ENCODE data around the gene TPRG1L. TPM values are rescaled to one million over a fixed set of nuclear protein-coding genes. Genes with fewer than 3 reads are reported as not detected.
A peak's percentile ranks its signal among the peaks of the same experiment; 100 is the strongest.

Gene TPRG1L
- total and polyA plus RNA-seq, 7 experiments from 2014 or later: 15.6 to 61.4 (median 44.0) TPM

GRCh38 chr1:3651930-3652547 is 27.2 kb downstream of the TPRG1L start, which contains the start of gene TP73:
TSS of gene TP73 (plus strand) at chr1:3652516. CDS start at chr1:3682366, 29,850 bp downstream.
- CTCF ChIA-PET: no interaction called here
- no peak within 1 kb of the TSS for H3K4me3 ChIP-seq (ENCODE audit: low read length)
- peaks cover 0 to 7% (median 0%) of the 10 kb centered on the region in 5 donors for H3K36me3 Mint-ChIP-seq

GRCh38 chr1:3652548-3653285 is 27.9 kb downstream of the TPRG1L start:
- Histone ChIP-seq H3K36me3 (ENCODE audit: control insufficient read depth in 2 of 3, insufficient read depth in 3 of 3, low read length in 3 of 3) (no peaks in the 10 kb centered on the region), H3K27me3 (ENCODE audit: control insufficient read depth in 2 of 2, insufficient read depth in 2 of 2, low read length in 2 of 2) (peaks cover 3 to 20% of the 10 kb centered on the region in 2 donors), H3K4me1 (ENCODE audit: control insufficient read depth in 2 of 2, insufficient read depth in 2 of 2, low read length in 2 of 2) (peaks cover 11 to 16% of the 10 kb centered on the region in 2 donors), H3K4me3 (ENCODE audit: low read length) (no peak overlapping the region), H3K27ac (ENCODE audit: low read depth, low read length) (no peak overlapping the region), H3K9me3 (ENCODE audit: control insufficient read depth in 2 of 3, low read length in 3 of 3) (no peaks in the 10 kb centered on the region)
- POLR2A ChIA-PET: interaction anchor here (0.7 kb wide), 1 partner anchor 103 kb away, joined by 3 read pairs; no protein-coding TSS in a partner anchor
- peak overlapping the region in 5 of 10 donors; percentile 7 to 50 (median 37) for H3K4me3 Mint-ChIP-seq
- ATAC-seq: no peak
- DNase-seq: peak in 1 of 9 donors; percentile 4
- intact Hi-C loops (cut with micrococcal nuclease): loop anchor here in 1 of 2 donors (5.0 kb wide), 1 partner anchor 70 kb away; no protein-coding TSS in a partner anchor
- peaks cover 11 to 33% (median 28%) of the 10 kb centered on the region in 7 donors for H3K4me1 Mint-ChIP-seq
- H3K36me3 Mint-ChIP-seq: peaks cover 0 to under 1% (median 0%) of the 10 kb centered on the region in 5 donors
- CTCF ChIA-PET: no interaction called here
- no peaks in the 10 kb centered on the region for H3K9me3 Mint-ChIP-seq
- peaks cover 30 to 51% (median 37%) of the 10 kb centered on the region in 5 donors for H3K27me3 Mint-ChIP-seq
- H3K27ac Mint-ChIP-seq: no peak overlapping the region

More at GRCh38 chr1:3651930-3652547, 27.2 kb downstream of the TPRG1L start, which contains the start of gene TP73:
- Histone ChIP-seq H3K27ac (ENCODE audit: low read depth, low read length) (no peak within 1 kb of the TSS), H3K36me3 (ENCODE audit: control insufficient read depth in 2 of 3, insufficient read depth in 3 of 3, low read length in 3 of 3) (peaks cover 0 to 5% (median 0%) of the 10 kb centered on the region in 3 experiments), H3K27me3 (ENCODE audit: control insufficient read depth in 2 of 2, insufficient read depth in 2 of 2, low read length in 2 of 2) (peaks cover 3 to 20% of the 10 kb centered on the region in 2 donors), H3K4me1 (ENCODE audit: control insufficient read depth in 2 of 2, insufficient read depth in 2 of 2, low read length in 2 of 2) (peaks cover 11 to 16% of the 10 kb centered on the region in 2 donors), H3K9me3 (ENCODE audit: control insufficient read depth in 2 of 3, low read length in 3 of 3) (no peaks in the 10 kb centered on the region)
- H3K27me3 Mint-ChIP-seq: peaks cover 30 to 47% (median 37%) of the 10 kb centered on the region in 5 donors
- peak within 1 kb of the TSS in 9 of 10 donors; percentile 21 to 88 (median 70) for H3K4me3 Mint-ChIP-seq
- intact Hi-C loops (cut with micrococcal nuclease): loop anchor here (2.0 to 5.0 kb wide), 3 partner anchors 70 to 1261 kb away; partner anchors contain the start of genes MORN1 (in 1 of the 2) and RER1 (in 1 of the 2)
- H3K9me3 Mint-ChIP-seq: no peaks in the 10 kb centered on the region
- no peak within 1 kb of the TSS for H3K27ac Mint-ChIP-seq
- DNase-seq (peak in 5 of 9 donors; percentile 4 to 46 (median 9)), ATAC-seq (no peak)
- POLR2A ChIA-PET: no interaction called here
- H3K4me1 Mint-ChIP-seq: peaks cover 13 to 37% (median 33%) of the 10 kb centered on the region in 7 donors

DNA sequence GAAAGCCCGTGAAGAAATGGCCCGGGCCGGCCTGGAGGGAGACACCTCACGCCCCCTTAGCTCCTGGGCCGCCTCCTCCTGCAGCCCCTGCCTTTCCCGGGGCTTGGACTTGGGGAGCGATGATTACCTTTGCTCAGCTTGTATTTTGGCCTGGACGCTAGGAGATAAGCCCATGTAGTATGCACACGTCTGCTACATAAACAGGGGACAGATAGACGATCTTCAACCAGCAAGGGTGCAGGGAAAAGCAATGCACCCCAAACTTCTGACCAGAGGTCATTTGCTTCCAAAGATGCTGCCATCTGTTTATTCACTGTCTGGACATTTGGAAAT is 28.4 kb downstream of the TPRG1L start:
- H3K27ac Mint-ChIP-seq: no peak overlapping the region
- peaks cover 32 to 53% (median 39%) of the 10 kb centered on the region in 5 donors for H3K27me3 Mint-ChIP-seq
- intact Hi-C loops (cut with micrococcal nuclease): loop anchor here in 1 of 2 donors (5.0 kb wide), 1 partner anchor 69 kb away; no protein-coding TSS in a partner anchor
- no peaks in the 10 kb centered on the region for H3K36me3 Mint-ChIP-seq
- H3K9me3 Mint-ChIP-seq: no peaks in the 10 kb centered on the region
- Histone ChIP-seq H3K36me3 (ENCODE audit: control insufficient read depth in 2 of 3, insufficient read depth in 3 of 3, low read length in 3 of 3) (no peaks in the 10 kb centered on the region), H3K9me3 (ENCODE audit: control insufficient read depth in 2 of 3, low read length in 3 of 3) (no peaks in the 10 kb centered on the region), H3K27me3 (ENCODE audit: control insufficient read depth in 2 of 2, insufficient read depth in 2 of 2, low read length in 2 of 2) (peaks cover 3 to 20% of the 10 kb centered on the region in 2 donors), H3K27ac (ENCODE audit: low read depth, low read length) (no peak overlapping the region), H3K4me1 (ENCODE audit: control insufficient read depth in 2 of 2, insufficient read depth in 2 of 2, low read length in 2 of 2) (peaks cover 11 to 16% of the 10 kb centered on the region in 2 donors), H3K4me3 (ENCODE audit: low read length) (no peak overlapping the region)
- peaks cover 5 to 27% (median 23%) of the 10 kb centered on the region in 7 donors for H3K4me1 Mint-ChIP-seq
- ATAC-seq (no peak), DNase-seq (no peak)
- ChIA-PET POLR2A (interaction anchor here (0.7 kb wide), 1 partner anchor 104 kb away, joined by 3 read pairs; no protein-coding TSS in a partner anchor), CTCF (no interaction called here)
- H3K4me3 Mint-ChIP-seq: peak overlapping the region in 7 of 10 donors; percentile 2 to 50 (median 21)

DNA sequence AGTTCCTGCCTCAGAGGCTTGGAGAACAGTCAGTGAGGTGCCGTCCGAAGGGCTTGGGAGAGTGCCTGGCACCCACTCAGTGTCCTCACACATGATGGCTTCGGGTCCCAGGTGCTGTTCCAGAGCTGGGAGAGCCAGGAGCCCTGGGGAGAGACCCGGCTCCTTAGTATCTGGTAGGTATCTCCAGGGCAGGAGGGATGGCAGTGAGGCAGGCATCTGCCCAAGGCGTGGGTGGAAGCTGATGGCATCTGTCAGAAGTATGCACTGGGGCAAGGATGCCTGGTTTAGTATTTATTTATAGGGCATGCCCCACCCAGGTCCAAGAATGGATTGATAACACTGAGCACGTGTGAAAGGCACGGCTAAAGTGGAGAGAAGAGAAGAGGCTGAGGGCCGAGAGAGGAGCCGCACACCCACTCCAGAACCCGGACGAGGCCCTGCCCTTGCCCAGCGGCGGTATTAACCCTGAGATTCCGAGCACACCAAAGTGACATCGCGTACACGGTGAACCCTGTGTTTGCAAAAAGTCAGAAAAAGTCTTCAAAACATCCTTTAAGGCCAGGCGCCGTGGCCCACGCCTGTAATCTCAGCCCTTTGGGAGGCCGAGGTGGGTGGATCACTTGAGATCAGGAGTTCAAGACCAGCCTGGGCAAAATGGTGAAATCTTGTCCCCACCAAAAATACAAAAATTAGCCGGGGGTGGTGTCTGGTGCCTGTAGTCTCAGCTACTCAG is 29.9 kb downstream of the TPRG1L start:
- H3K27me3 Mint-ChIP-seq: peaks cover 40 to 58% (median 47%) of the 10 kb centered on the region in 5 donors
- H3K9me3 Mint-ChIP-seq: no peaks in the 10 kb centered on the region
- peaks cover 0 to 16% (median 13%) of the 10 kb centered on the region in 7 donors for H3K4me1 Mint-ChIP-seq
- H3K4me3 ChIP-seq (ENCODE audit: low read length): no peak overlapping the region
- H3K36me3 ChIP-seq (ENCODE audit: control insufficient read depth in 2 of 3, insufficient read depth in 3 of 3, low read length in 3 of 3): no peaks in the 10 kb centered on the region
- POLR2A ChIA-PET: no interaction called here
- peaks cover 5 to 9% of the 10 kb centered on the region in 2 donors for H3K4me1 ChIP-seq (ENCODE audit: control insufficient read depth in 2 of 2, insufficient read depth in 2 of 2, low read length in 2 of 2)
- CTCF ChIA-PET: interaction anchor here (0.6 kb wide), 1 partner anchor 21 kb away, joined by 3 read pairs; no protein-coding TSS in a partner anchor
- no peak overlapping the region for H3K27ac ChIP-seq (ENCODE audit: low read depth, low read length)
- no peaks in the 10 kb centered on the region for H3K9me3 ChIP-seq (ENCODE audit: control insufficient read depth in 2 of 3, low read length in 3 of 3)
- DNase-seq (no peak), ATAC-seq (no peak)
- H3K27ac Mint-ChIP-seq: no peak overlapping the region
- H3K4me3 Mint-ChIP-seq: no peak overlapping the region
- intact Hi-C loops (cut with micrococcal nuclease): loop anchor here in 1 of 2 donors (5.0 kb wide), 1 partner anchor 68 kb away; no protein-coding TSS in a partner anchor
- H3K36me3 Mint-ChIP-seq: no peaks in the 10 kb centered on the region
- H3K27me3 ChIP-seq (ENCODE audit: control insufficient read depth in 2 of 2, insufficient read depth in 2 of 2, low read length in 2 of 2): peaks cover 3 to 20% of the 10 kb centered on the region in 2 donors

GRCh38 chr1:3656450-3657095 is 31.8 kb downstream of the TPRG1L start:
- no peaks in the 10 kb centered on the region for H3K9me3 ChIP-seq (ENCODE audit: control insufficient read depth in 2 of 3, low read length in 3 of 3)
- Mint-ChIP-seq H3K4me3 (no peak overlapping the region), H3K27me3 (peaks cover 33 to 50% (median 40%) of the 10 kb centered on the region in 5 donors), H3K4me1 (peaks cover 0 to 4% (median 0%) of the 10 kb centered on the region in 7 donors), H3K9me3 (no peaks in the 10 kb centered on the region), H3K36me3 (no peaks in the 10 kb centered on the region), H3K27ac (no peak overlapping the region)
- no peak for DNase-seq
- CTCF ChIA-PET: no interaction called here
- H3K36me3 ChIP-seq (ENCODE audit: control insufficient read depth in 2 of 3, insufficient read depth in 3 of 3, low read length in 3 of 3): no peaks in the 10 kb centered on the region
- H3K27ac ChIP-seq (ENCODE audit: low read depth, low read length): no peak overlapping the region
- H3K4me3 ChIP-seq (ENCODE audit: low read length): no peak overlapping the region
- intact Hi-C loops (cut with micrococcal nuclease): no loop called here
- POLR2A ChIA-PET: no interaction called here
- H3K27me3 ChIP-seq (ENCODE audit: control insufficient read depth in 2 of 2, insufficient read depth in 2 of 2, low read length in 2 of 2): peaks cover 3 to 9% of the 10 kb centered on the region in 2 donors
- no peak for ATAC-seq
- H3K4me1 ChIP-seq (ENCODE audit: control insufficient read depth in 2 of 2, insufficient read depth in 2 of 2, low read length in 2 of 2): no peaks in the 10 kb centered on the region

GRCh38 chr1:3657096-3657475 is 32.3 kb downstream of the TPRG1L start:
- no peak for ATAC-seq

More at GRCh38 chr1:3657096-3657475, 32.3 kb downstream of the TPRG1L start:
- POLR2A ChIA-PET: no interaction called here
- Mint-ChIP-seq H3K36me3 (no peaks in the 10 kb centered on the region), H3K4me1 (peaks cover 0 to 4% (median 0%) of the 10 kb centered on the region in 7 donors), H3K27me3 (peaks cover 33 to 50% (median 40%) of the 10 kb centered on the region in 5 donors), H3K4me3 (no peak overlapping the region), H3K9me3 (no peaks in the 10 kb centered on the region), H3K27ac (no peak overlapping the region)
- no peak overlapping the region for H3K27ac ChIP-seq (ENCODE audit: low read depth, low read length)
- H3K4me3 ChIP-seq (ENCODE audit: low read length): no peak overlapping the region
- H3K27me3 ChIP-seq (ENCODE audit: control insufficient read depth in 2 of 2, insufficient read depth in 2 of 2, low read length in 2 of 2): peaks cover 3 to 9% of the 10 kb centered on the region in 2 donors
- no peak for DNase-seq
- CTCF ChIA-PET: no interaction called here
- H3K4me1 ChIP-seq (ENCODE audit: control insufficient read depth in 2 of 2, insufficient read depth in 2 of 2, low read length in 2 of 2): no peaks in the 10 kb centered on the region
- H3K9me3 ChIP-seq (ENCODE audit: control insufficient read depth in 2 of 3, low read length in 3 of 3): no peaks in the 10 kb centered on the region
- H3K36me3 ChIP-seq (ENCODE audit: control insufficient read depth in 2 of 3, insufficient read depth in 3 of 3, low read length in 3 of 3): no peaks in the 10 kb centered on the region
- intact Hi-C loops (cut with micrococcal nuclease): no loop called here
